Measurements from ENCODE around the gene MAN2B1.
A peak's percentile ranks its signal among the peaks of the same experiment; 100 is the strongest.
"Not testable (repeated sequence)": the region's sequence is repeated elsewhere in the genome, so short reads cannot be mapped to it uniquely, and the experiment has no call there.

MAN2B1 gene

DNA sequence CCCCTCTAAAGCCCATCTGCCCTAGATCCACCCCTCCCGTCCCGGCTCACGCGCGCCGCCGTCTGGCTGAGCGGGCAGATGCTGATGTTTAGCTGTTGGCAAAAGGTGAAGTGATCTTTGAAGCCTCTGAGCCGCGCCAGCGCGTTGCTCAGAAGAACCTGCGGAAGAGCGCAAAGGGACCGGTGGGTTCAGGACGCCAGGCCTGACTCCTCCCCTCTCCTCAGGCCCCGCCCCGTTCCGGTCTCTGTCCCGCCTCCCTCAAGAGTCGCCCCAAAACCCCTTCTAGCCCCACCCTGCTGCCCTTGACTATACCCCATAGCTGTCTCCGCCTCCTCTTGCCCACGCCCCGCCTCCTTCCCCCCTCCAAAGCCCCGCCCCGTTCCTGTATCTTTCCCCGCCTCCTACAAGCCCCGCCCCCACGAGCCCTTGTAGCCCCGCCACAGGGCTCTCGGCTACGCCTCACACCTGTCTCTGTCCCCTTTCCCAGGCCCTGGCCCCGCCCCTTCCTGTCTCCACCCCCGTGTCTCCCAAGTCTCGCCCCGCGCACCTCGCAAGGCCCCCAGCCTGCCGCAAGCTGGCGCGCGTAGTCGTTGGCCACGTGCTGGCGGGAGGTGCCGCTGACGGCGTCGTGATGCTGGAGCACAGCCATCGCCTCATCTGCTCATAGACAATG, 9.5 kb downstream of the MAN2B1 start:
- DNase-seq, result peak; percentile 42 to 46

- DNase-seq, result no peak
Measured at GRCh38 chr19:12655546-12655945, 11.0 kb downstream of the MAN2B1 start.

- DNase-seq, result no peak
Measured at GRCh38 chr19:12652219-12652618, 14.3 kb downstream of the MAN2B1 start.

GRCh38 chr19:12649941-12650340, 16.6 kb downstream of the MAN2B1 start:
- no peak for DNase-seq

GRCh38 chr19:12648088-12648487, 18.5 kb downstream of the MAN2B1 start:
- no peak for DNase-seq

DNA sequence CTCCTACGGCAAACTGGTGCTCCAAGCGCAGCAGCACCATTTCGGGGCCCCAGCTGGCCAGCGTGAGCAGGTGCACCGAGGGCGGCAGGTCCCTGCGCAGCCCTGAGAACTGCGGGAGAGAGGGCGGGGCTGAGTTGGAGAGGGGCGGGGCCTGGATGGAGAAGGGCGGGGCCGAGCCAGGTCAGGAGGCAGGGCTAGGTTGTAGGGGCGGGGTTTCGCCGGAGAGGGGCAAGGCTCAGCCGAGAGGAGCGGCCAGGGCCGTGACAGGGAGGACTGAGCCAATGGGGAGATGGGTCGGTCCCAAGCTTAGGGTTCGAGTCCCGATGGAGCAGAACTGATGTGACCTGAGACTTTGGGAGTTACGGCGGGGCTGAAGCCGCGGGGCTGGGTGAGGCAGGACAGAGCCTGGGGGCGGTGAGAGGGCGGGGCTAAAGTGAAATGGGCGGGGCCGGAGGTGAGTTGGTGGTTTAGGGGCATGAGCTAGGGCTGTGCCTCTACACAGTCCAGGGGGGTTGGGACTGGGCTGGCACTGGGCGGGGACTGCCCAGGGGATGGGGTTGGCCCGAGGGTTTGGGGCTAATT, 19.0 kb downstream of the MAN2B1 start:
- DNase-seq, result peak; percentile 46 to 48

- DNase-seq, result no peak
Measured at GRCh38 chr19:12647047-12647446, 19.5 kb downstream of the MAN2B1 start.

DNA sequence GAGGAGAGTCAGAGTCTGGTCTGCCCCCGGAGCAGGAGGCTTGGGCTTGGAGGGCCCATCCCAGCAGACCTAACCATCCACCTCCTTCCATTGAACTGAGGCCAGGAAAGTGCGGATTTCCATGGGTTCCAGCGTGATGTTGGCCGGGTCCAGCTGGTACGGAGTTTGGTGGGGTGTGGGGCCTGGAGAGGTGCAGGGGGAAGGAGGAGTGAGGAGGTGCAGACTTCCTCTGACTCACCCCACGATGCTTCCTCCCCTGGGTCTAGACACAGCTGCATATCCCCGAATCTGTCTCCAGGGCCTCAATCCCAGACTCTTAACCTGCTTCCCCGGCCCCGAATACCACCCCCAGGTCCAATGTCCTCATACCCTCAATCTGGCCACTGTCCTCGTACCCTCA, 20.0 kb downstream of the MAN2B1 start:
- DNase-seq, result no peak

GRCh38 chr19:12643716-12644115, 22.8 kb downstream of the MAN2B1 start:
- DNase-seq, result not testable (repeated sequence)

GRCh38 chr19:12642506-12642905, 24.0 kb downstream of the MAN2B1 start:
- no peak for DNase-seq

DNA sequence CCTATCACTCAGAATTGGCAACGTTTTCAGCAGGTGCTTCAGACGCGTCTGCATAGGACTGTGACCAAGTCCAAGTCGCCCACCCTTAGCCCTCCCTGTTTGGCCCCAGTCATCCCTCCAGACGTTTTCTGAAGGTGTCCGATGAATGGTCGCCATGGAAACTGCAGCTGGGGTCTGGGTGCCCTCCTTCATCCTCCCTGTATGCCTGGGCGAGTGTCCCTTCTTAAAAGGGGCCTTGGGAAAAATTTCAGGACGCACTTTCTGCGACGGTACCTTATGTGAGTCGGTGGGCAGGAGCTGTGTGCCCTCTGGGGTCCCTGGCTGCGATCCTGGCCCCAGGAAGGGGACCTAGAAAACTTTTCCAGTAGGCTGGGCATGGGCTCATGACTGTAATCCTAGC, 25.1 kb downstream of the MAN2B1 start:
- no peak for DNase-seq

DNA sequence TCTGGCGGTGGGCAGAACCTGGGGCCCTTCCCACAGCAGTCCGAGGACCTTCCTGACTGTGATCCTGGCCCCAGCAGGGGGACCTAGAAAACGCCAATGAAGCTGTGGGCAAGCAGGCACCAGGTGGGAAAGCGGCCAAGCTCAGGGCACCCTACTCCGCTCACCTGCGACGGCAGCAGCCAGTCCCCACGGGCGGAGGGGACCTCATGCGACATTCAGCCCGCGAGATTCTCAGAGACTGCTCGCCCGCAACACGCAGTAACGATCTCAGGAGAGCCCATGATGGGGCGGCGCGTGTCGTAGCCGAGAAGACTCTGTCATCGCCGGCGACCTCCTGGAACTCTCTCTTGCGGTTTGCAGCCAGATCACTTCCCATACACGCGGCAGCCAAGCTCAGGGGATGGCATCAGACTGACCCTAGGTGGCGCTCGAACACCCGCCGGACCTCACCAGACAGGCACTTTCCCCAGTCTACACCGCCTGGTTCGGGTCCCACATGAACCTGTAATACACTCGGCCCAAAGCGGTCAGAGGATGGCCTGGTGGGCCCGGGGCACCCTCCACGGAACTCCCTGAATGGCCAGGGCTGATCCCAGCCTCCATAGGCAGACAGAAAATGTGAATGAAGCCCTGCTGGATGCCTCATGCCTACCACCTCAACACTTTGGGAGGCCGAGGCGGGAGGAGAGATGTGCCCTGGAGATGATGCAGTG, 26.5 kb downstream of the MAN2B1 start:
- peak; percentile 91 to 94 for DNase-seq

DNA sequence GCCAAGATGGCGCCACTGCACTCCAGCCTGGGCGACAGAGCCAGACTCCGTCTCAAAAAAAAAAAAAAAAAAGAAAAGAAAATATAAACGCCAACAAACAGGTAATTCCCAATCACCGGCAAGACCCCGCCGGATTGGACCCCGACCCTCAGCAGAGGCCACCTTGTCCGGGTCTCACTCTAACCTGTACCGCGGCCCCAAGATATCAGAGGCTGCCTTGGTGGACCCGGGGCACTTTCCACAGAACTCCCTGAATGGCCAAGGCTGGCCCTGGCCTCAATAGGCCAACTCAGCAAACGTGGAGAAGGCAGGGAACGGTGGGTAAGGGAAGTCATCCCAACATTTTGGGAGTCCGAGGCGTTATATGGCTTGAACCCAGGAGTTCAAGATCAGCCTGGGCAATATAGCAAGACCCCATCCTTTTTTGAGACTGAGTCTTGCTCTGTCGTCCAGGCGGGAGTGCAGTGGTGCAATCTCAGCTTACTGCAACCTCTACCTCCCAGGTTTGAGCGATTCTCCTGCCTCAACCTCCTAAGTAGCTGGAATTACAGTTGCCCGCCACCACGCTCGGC, 27.8 kb downstream of the MAN2B1 start:
- DNase-seq, result no peak

DNA sequence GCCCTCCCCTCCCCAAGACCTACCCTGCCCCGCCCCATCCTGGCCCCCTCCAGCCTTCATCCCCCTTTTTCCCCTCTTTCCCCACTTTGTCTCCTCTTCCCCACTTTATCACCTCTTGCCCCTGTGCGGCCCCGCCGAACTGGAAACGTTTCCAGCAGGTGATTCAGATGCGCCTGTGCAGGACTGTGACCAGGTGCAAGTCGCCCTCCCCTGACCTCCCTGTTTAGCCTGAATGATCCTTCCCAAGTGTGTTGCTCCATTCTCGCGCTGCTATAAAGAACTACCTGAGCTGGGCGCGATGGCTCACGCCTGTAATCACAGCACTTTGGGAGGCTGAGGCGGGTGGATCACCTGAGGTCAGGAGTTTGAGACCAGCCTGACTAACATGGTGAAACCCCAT, 29.9 kb downstream of the MAN2B1 start:
- DNase-seq, result no peak

GRCh38 chr19:12629215-12629614, 37.3 kb downstream of the MAN2B1 start:
- DNase-seq, result no peak

DNA sequence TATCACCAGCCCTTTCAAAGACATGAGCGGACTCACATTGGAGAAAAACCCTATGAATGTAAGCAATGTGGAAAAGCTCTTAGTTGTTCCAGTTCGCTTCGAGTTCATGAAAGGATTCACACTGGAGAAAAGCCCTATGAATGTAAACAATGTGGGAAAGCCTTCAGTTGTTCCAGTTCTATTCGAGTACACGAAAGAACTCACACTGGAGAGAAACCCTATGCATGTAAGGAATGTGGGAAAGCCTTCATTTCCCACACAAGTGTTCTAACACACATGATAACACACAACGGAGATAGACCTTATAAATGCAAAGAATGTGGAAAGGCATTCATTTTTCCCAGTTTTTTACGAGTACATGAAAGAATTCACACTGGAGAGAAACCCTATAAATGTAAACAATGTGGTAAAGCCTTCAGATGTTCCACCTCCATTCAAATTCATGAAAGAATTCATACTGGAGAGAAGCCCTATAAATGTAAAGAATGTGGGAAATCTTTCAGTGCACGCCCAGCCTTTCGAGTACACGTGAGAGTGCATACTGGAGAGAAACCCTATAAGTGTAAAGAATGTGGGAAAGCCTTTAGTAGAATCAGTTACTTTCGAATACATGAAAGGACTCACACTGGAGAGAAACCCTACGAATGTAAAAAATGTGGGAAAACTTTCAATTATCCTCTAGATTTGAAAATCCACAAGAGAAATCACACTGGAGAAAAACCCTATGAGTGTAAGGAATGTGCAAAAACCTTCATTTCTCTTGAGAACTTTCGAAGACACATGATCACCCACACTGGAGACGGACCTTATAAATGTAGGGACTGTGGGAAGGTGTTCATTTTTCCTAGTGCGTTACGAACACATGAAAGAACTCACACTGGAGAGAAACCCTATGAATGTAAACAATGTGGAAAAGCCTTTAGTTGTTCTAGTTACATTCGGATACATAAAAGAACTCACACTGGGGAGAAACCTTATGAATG, 38.2 kb downstream of the MAN2B1 start:
- no peak for DNase-seq

DNA sequence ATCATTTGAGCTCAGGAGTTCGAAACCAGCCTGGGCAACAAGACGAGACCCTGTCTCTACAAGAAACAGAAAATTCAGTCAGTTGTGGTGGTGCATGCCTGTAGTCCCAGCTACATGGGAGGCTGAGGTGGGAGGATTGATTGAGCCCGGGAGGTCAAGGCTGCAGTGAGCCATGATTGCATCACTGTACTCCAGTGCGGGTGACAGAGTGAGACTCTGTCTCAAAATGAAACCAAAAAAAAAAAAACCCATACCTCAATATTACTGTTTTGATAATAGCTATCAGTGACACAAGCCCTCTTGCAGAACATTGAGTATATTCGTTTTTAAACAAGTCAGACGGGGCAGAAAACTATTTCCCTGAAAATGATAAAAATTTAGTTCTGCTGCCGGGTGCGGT, 39.6 kb downstream of the MAN2B1 start:
- DNase-seq, result no peak

DNA sequence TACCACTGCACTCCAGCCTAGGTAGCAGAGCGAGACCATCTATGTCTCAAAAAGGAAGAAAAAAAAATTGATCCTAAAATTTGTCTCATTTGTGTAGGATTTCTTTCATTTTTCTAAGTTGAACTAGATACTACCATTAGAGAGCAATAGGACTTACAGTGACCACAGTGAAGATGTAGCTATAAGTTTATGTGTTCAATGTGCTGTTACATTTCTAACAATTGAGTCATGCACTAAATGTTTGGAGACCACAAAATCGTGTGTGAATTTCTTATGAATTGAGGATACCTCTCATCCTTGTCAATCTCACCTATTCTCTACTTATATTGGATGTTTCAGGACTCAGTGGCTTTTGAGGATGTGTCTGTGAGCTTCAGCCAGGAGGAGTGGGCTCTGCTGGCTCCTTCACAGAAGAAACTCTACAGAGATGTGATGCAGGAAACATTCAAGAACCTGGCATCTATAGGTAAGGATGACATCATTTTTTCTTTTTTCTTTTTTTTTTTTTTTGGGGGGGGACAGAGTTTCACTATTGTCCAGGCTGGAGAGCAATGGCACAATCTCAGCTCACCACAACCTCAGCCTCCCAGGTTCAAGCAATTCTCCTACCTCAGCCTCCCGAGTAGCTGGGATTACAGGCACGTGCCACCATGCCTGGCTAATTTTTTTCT, 43.0 kb downstream of the MAN2B1 start:
- no peak for DNase-seq

DNA sequence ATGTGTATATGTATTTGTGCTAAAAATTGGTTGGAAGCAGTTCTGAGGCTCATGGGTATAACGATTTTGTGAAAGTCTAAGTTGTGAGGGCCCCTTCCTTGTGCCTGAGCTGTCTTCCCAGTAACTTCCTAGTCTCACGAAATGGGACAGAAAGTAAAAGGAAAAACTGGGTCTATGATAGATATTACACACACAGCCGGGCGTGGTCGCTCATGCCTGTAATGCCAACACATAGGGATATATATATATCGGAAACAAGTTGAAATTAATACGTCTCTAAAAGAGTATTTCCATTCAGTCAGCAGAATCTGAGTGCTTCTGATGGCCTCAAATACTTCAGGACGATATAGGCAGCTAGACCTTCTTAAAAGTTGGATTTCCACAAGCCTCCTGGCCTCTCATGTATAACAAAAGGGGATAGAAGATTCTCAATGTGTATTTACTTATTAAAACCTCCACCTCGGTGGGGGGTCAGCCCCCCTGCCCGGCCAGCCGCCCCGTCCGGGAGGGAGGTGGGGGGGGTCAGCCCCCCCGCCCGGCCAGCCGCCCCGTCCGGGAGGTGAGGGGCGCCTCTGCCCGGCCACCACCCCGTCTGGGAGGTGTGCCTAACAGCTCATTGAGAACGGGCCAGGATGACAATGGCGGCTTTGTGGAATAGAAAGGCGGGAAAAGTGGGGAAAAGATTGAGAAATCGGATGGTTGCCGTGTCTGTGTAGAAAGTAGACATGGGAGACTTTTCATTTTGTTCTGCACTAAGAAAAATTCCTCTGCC, 45.1 kb downstream of the MAN2B1 start:
- DNase-seq, result not testable (repeated sequence)

GRCh38 chr19:12617646-12618045, 48.9 kb downstream of the MAN2B1 start:
- no peak for DNase-seq

GRCh38 chr19:12611361-12611699, 55.2 kb downstream of the MAN2B1 start:
- no peak for DNase-seq

Data from activated CD4-positive, alpha-beta T cell treated with anti-CD3 and anti-CD28 coated beads, Interleukin-2, amount 50 U/mL, for 48 hours (primary cell).